ENCODE results near the gene OR51G2. TPM values are rescaled to one million over a fixed set of nuclear protein-coding genes. Genes with fewer than 3 reads are reported as not detected.

The OR51G2 gene
- total RNA-seq, 2 experiments from 2014 or later, result not detected

GRCh38 chr11:4903484-4903883, 15.7 kb downstream of the OR51G2 start, which contains the start of gene OR51A7:
Gene OR51A7, plus strand, starts transcription at chr11:4903783. Its CDS starts 3,587 bp downstream, at chr11:4907370.
- ChIA-PET CTCF (no interaction called here), POLR2A (no interaction called here)
- Mint-ChIP-seq H3K4me3 (no peak within 1 kb of the TSS), H3K27me3 (ENCODE audit: low read depth) (no peaks in the 10 kb centered on the region), H3K36me3 (ENCODE audit: low read depth) (no peaks in the 10 kb centered on the region), H3K27ac (no peak within 1 kb of the TSS), H3K4me1 (ENCODE audit: low read depth) (no peaks in the 10 kb centered on the region), H3K9me3 (ENCODE audit: insufficient read depth) (no peaks in the 10 kb centered on the region)
- no peak for DNase-seq
- ATAC-seq, result no peak

- Mint-ChIP-seq H3K4me3 (no peak overlapping the region), H3K27me3 (ENCODE audit: low read depth) (no peaks in the 10 kb centered on the region), H3K9me3 (ENCODE audit: insufficient read depth) (no peaks in the 10 kb centered on the region), H3K36me3 (ENCODE audit: low read depth) (no peaks in the 10 kb centered on the region), H3K27ac (no peak overlapping the region), H3K4me1 (ENCODE audit: low read depth) (no peaks in the 10 kb centered on the region)
- ChIA-PET POLR2A (no interaction called here), CTCF (no interaction called here)
- DNase-seq (no peak), ATAC-seq (no peak)
Observed at GRCh38 chr11:4891996-4892640, 27.0 kb downstream of the OR51G2 start.

GRCh38 chr11:4890279-4890678, 28.9 kb downstream of the OR51G2 start:
- H3K4me1 Mint-ChIP-seq (ENCODE audit: low read depth), result no peaks in the 10 kb centered on the region
- CTCF ChIA-PET, result no interaction called here
- no peaks in the 10 kb centered on the region for H3K36me3 Mint-ChIP-seq (ENCODE audit: low read depth)

GRCh38 chr11:4887591-4887990, 31.6 kb downstream of the OR51G2 start:
- ATAC-seq, result no peak

More at GRCh38 chr11:4890279-4890678, 28.9 kb downstream of the OR51G2 start:
- no peak overlapping the region for H3K27ac Mint-ChIP-seq
- POLR2A ChIA-PET, result no interaction called here
- DNase-seq (no peak), ATAC-seq (no peak)
- H3K9me3 Mint-ChIP-seq (ENCODE audit: insufficient read depth), result no peaks in the 10 kb centered on the region
- H3K4me3 Mint-ChIP-seq, result no peak overlapping the region
- H3K27me3 Mint-ChIP-seq (ENCODE audit: low read depth), result no peaks in the 10 kb centered on the region

GRCh38 chr11:4886186-4886585, 33.0 kb downstream of the OR51G2 start:
- POLR2A ChIA-PET, result no interaction called here
- Mint-ChIP-seq H3K4me1 (ENCODE audit: low read depth) (no peaks in the 10 kb centered on the region), H3K36me3 (ENCODE audit: low read depth) (no peaks in the 10 kb centered on the region), H3K4me3 (no peak overlapping the region), H3K27me3 (ENCODE audit: low read depth) (no peaks in the 10 kb centered on the region), H3K9me3 (ENCODE audit: insufficient read depth) (no peaks in the 10 kb centered on the region), H3K27ac (no peak overlapping the region)
- no peak for DNase-seq
- CTCF ChIA-PET, result no interaction called here
- no peak for ATAC-seq

More at GRCh38 chr11:4887591-4887990, 31.6 kb downstream of the OR51G2 start:
- Mint-ChIP-seq H3K4me3 (no peak overlapping the region), H3K27ac (no peak overlapping the region), H3K27me3 (ENCODE audit: low read depth) (no peaks in the 10 kb centered on the region), H3K4me1 (ENCODE audit: low read depth) (no peaks in the 10 kb centered on the region), H3K9me3 (ENCODE audit: insufficient read depth) (no peaks in the 10 kb centered on the region), H3K36me3 (ENCODE audit: low read depth) (no peaks in the 10 kb centered on the region)
- POLR2A ChIA-PET, result no interaction called here
- CTCF ChIA-PET, result no interaction called here
- DNase-seq, result no peak

- Mint-ChIP-seq H3K27me3 (ENCODE audit: low read depth) (no peaks in the 10 kb centered on the region), H3K27ac (no peak overlapping the region), H3K4me1 (ENCODE audit: low read depth) (no peaks in the 10 kb centered on the region), H3K4me3 (no peak overlapping the region), H3K9me3 (ENCODE audit: insufficient read depth) (no peaks in the 10 kb centered on the region), H3K36me3 (ENCODE audit: low read depth) (no peaks in the 10 kb centered on the region)
- no peak for ATAC-seq
- DNase-seq, result no peak
- ChIA-PET CTCF (no interaction called here), POLR2A (no interaction called here)
Observed at GRCh38 chr11:4884361-4884760, 34.8 kb downstream of the OR51G2 start.

GRCh38 chr11:4882543-4882942, 36.6 kb downstream of the OR51G2 start:
- H3K4me3 Mint-ChIP-seq, result no peak overlapping the region
- ChIA-PET POLR2A (no interaction called here), CTCF (no interaction called here)
- H3K27ac Mint-ChIP-seq, result no peak overlapping the region
- H3K9me3 Mint-ChIP-seq (ENCODE audit: insufficient read depth), result no peaks in the 10 kb centered on the region
- ATAC-seq (no peak), DNase-seq (no peak)
- H3K27me3 Mint-ChIP-seq (ENCODE audit: low read depth), result no peaks in the 10 kb centered on the region
- no peaks in the 10 kb centered on the region for H3K36me3 Mint-ChIP-seq (ENCODE audit: low read depth)
- no peaks in the 10 kb centered on the region for H3K4me1 Mint-ChIP-seq (ENCODE audit: low read depth)

- CTCF ChIA-PET, result no interaction called here
Observed at GRCh38 chr11:4881860-4882500, 37.2 kb downstream of the OR51G2 start, which contains the start of gene OR51T1. Gene OR51T1, plus strand, starts transcription at chr11:4881900. Its CDS starts 0 bp downstream, at chr11:4881900.

GRCh38 chr11:4881188-4881587, 38.0 kb downstream of the OR51G2 start:
- POLR2A ChIA-PET, result no interaction called here

More at GRCh38 chr11:4881860-4882500, 37.2 kb downstream of the OR51G2 start, which contains the start of gene OR51T1:
- Mint-ChIP-seq H3K27ac (no peak within 1 kb of the TSS), H3K4me3 (no peak within 1 kb of the TSS), H3K9me3 (ENCODE audit: insufficient read depth) (no peaks in the 10 kb centered on the region), H3K4me1 (ENCODE audit: low read depth) (no peaks in the 10 kb centered on the region), H3K36me3 (ENCODE audit: low read depth) (no peaks in the 10 kb centered on the region), H3K27me3 (ENCODE audit: low read depth) (no peaks in the 10 kb centered on the region)
- POLR2A ChIA-PET, result no interaction called here
- ATAC-seq, result no peak
- DNase-seq, result no peak

GRCh38 chr11:4865855-4866254, 53.3 kb downstream of the OR51G2 start:
- POLR2A ChIA-PET, result no interaction called here
- no peaks in the 10 kb centered on the region for H3K4me1 Mint-ChIP-seq (ENCODE audit: low read depth)
- DNase-seq (no peak), ATAC-seq (no peak)
- H3K27ac Mint-ChIP-seq, result no peak overlapping the region
- no peaks in the 10 kb centered on the region for H3K27me3 Mint-ChIP-seq (ENCODE audit: low read depth)
- CTCF ChIA-PET, result no interaction called here
- no peaks in the 10 kb centered on the region for H3K36me3 Mint-ChIP-seq (ENCODE audit: low read depth)
- H3K4me3 Mint-ChIP-seq, result no peak overlapping the region
- H3K9me3 Mint-ChIP-seq (ENCODE audit: insufficient read depth), result no peaks in the 10 kb centered on the region

More at GRCh38 chr11:4881188-4881587, 38.0 kb downstream of the OR51G2 start:
- no peak for ATAC-seq
- CTCF ChIA-PET, result no interaction called here
- Mint-ChIP-seq H3K4me3 (no peak overlapping the region), H3K4me1 (ENCODE audit: low read depth) (no peaks in the 10 kb centered on the region), H3K36me3 (ENCODE audit: low read depth) (no peaks in the 10 kb centered on the region), H3K9me3 (ENCODE audit: insufficient read depth) (no peaks in the 10 kb centered on the region), H3K27me3 (ENCODE audit: low read depth) (no peaks in the 10 kb centered on the region), H3K27ac (no peak overlapping the region)
- DNase-seq, result no peak

- POLR2A ChIA-PET, result no interaction called here
- CTCF ChIA-PET, result no interaction called here
- H3K9me3 Mint-ChIP-seq (ENCODE audit: insufficient read depth), result no peaks in the 10 kb centered on the region
- no peaks in the 10 kb centered on the region for H3K4me1 Mint-ChIP-seq (ENCODE audit: low read depth)
- no peak overlapping the region for H3K4me3 Mint-ChIP-seq
- no peak for DNase-seq
- H3K36me3 Mint-ChIP-seq (ENCODE audit: low read depth), result no peaks in the 10 kb centered on the region
- no peak overlapping the region for H3K27ac Mint-ChIP-seq
- no peak for ATAC-seq
- H3K27me3 Mint-ChIP-seq (ENCODE audit: low read depth), result no peaks in the 10 kb centered on the region
Observed at GRCh38 chr11:4863876-4864275, 55.3 kb downstream of the OR51G2 start.
